HL-60/S4 treated with phorbol 12-myristate 13-acetate at 8.2 ng/mL for 4 days and 3 days (cell line): ENCODE measurements around the gene WT1.
"Not testable (repeated sequence)": the region's sequence is repeated elsewhere in the genome, so short reads cannot be mapped to it uniquely, and the experiment has no call there.

Source experiments
- in situ Hi-C: fragments of 300-500 bp; cut with MboI; formaldehyde crosslinking; loops from 2 replicates; pipeline ENCODE4 v1.15.0; 2022; ENCODE audit warnings: low sequenced_read_pairs

The WT1 gene

DNA sequence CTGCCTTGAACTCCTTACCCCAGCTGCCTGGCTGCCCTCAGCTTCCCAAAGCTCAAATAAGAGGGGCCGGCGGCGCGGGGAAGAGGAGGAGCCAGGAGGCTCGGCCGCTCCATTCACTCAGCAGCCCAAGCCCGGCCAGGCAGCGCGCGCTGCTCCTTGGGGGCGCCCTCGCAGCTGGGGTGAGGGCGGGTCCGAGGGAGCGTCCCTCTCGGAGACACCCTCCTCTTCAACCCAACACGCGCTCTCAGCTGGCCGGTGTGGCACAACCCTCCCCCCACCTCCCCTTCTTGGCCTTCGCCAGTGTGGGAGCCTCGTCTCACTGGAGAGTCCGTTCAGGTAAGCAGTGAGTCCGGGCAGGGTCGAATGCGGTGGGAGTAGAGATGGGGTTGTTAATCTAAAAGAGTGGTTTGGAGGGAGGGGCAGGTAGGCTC is at the start of gene WT1:
Gene WT1, minus strand, starts transcription at position 29 of the 431 bp plus-strand sequence.
- in situ Hi-C loops = no loop called here

DNA sequence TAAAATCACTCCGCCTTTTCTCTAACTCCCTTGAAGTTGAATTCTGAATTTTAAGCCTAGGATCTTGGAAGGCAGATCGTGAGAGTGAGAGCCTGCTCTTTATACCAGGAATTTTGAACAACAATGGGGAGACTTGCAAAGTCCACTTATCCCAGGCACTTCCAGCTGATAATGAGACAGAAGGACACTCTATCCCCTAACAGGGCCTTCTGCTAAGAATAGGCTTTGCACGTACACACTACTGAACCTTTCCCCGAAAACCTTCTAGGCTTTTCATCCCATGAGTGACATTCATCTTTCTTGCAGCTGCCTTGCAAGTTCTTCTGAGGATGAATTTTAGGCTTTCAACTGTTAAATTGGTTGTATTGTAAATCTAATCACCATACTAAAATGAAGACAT is 44.0 kb upstream of the WT1 start:
- in situ Hi-C loops = no loop called here

DNA sequence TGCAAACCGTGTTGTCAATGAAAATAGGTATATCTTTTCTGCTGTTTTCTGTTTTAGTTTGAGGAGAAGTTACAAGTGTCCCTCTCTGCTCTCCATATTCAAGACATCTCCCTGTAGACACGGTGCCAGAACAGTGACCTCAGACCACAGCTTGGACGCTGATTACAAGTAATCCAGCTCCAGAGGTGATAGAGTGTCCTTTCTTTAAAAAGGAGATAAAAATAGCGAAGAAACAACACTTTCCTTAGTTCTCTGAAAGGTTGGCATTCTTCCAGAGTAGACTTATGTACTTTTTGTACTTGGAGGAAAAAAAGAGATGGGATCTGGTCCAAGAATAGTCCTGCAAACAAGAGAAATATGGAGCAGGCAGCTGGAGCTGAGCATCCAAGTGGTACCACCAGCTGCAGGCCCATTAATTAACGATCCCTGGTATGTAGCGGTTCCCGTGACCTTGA is 43.0 kb upstream of the WT1 start:
- in situ Hi-C loops = no loop called here

DNA sequence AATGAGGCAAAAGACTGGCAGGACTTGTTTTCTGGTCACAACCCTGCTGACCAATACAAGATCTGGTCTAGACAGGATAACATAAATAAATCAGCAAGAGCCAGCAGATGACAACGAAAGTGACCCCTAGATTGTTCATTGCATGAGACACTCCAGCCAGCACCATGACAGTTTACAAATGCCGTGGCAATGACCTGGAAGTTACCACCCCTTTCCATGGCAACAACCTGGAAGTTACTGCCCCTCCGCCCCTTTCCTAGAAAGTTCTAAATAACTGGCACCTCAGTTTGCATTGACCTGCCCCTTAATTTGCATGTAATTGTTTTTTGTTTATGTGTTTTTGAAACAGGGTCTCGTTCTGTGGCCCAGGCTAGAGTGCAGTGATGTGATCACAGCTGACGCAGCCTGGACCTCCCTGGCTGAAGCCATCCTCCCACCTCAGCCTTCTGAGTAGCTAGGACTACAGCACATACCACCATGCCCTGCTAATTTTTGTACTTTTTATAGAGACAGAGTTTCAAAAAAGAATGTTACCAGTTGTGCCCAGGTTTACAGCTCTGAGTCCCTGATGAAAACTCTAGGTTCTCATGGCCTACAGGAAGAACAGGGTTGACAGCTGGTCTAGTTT is 38.1 kb upstream of the WT1 start:
- in situ Hi-C loops = no loop called here

DNA sequence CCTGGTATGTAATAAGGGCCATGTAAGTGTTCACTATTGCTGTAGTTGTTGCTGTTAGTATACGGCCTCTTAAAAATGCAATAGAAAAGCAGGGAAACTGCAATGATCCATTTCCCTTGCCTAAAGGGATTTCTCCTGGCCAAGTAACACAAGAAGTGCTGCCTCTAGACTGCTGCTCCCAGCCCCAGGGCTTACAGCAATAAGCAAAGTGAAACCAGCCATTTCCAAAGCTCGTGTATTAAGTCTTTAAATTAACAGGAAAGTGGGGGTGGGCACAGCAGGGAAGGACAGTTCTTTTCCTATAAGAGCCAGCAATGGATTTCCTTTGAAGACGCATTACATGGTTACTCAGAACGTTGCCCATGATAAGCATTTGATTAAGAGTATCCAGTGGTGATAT is 36.9 kb upstream of the WT1 start:
- in situ Hi-C loops = no loop called here

DNA sequence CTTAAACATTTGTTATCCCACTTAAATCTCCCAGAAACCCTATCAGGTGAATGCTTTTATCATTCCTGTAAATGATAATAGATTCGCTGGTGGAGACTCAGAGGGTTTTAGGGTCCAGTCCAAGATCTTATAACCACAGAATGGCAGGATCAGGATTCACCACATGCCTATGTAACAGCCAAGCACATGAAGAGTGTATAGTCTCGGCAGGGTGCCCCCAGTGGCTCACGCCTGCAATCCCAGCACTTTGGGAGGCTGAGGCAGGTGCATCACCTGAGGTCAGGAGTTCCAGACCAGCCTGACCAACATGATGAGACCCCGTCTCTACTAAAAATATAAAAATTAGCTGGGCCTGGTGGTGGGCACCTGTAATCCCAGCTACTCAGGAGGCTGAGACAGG is 36.2 kb upstream of the WT1 start:
- in situ Hi-C loops = not testable (repeated sequence)

DNA sequence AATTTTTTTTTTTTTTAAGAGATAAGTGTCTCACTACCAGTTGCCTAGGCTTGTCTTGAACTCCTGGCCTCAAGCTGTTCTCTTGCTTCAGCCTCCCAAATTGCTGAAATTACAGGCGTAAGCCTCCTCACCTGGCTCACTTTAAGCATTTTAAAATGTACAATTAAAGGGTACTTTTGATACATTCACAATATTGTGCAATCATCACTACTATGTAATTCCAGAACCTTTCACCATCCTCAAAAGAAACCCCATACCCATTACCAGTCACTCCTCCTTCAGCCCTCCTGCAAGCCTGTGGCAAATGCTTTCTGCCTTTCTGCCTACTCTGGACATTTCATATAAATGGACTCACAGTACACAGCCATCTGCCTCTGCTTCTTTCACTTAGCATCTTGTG is 34.5 kb upstream of the WT1 start:
- in situ Hi-C loops = no loop called here

DNA sequence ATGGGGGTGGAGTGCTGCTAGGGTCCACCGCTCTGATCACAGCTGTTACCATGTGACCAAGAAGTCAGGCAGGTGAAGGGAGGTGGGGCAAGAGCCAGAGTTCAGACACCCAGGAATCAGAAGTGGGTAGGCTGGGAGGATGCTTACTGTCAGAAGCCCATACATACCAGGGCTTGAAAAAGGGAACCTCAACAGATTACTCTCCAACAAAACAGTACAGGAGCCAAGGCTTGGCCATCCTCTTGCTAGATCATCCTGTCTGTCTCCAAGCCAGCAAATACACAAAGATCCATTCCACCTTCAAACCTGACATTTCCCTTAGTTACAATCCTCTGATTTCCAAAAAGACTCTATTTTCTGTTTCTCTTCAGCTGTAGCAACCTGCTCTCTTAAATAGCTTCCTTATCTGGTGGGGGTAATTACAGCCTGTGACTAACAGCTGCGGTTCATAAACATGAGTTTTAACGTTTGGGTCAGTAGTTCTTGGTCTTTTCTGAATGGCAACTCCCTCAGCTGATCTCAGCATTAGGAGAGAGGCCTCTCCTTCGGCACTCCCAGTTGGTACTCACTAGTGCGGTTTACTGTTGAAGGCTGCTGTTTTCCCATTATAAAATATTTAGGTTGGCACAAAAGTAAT is 31.1 kb upstream of the WT1 start:
- in situ Hi-C loops = no loop called here

DNA sequence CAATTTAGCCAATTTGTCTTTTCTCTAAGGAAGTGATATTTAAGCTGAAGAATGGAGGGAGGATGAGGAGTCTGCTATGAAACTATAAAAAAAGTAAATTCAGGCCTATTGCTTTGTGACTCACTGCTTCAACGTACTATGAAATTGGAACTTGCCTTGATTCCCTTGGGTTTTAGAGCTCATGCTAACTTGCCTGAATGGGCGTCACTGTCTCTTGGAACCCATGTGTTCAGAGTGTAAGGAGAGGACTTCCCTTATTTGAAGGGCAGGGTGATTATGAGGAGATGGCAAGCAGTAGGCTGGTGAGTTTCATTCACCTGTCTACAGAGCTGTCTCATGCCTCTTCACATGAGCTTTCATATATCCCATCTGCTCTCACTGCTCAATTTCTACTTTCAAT is 28.7 kb upstream of the WT1 start:
- in situ Hi-C loops = no loop called here

DNA sequence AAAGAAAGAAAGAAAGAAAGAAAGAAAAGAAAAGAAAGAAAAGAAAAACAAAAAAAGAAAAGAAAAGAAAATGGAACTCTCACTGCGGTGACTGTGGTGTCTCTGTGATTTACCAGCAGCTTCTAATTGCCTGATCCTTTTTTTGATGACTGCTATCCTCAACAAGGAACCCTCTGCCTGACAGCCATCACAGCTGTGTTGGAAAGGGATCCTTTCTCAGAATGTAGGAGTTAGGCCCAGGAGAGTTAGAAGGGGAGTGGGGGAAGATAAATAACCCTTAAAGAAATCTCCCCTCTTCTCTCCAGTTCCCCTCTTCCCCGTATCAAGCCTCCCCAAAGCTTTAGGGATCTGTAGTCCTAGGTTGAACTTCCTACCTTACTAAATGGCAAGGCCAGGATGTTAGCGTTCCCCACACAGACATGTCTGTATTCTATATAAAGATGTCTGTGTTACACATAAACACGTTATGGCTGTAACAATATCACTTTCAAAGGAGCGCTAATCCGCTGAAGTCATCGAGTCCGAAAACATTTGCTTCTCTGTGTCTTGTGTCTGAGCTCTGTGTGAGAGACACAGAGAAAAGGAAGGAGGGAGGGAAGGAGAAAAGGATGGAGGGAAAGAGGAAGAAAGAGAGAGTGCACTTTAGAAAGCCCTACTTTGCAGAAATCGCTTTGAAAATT is 26.8 kb upstream of the WT1 start:
- in situ Hi-C loops = no loop called here

DNA sequence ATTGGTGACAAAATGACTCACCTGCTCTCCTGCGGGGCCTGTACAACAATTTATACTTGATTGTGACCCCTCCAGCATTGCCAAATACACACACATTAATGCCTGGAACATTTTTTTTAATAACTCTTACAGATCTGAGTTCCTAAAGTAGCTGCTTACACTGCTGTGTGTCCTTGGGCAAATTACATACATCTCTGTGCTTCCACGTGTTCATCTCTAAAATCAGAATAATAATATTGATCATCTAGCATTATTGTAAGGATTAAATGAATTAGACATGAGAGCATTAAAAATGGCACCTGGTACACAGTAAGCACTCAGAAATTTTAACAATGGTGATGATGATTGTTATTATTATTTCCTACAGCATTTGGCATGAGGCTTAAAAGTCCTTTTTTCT is 21.5 kb upstream of the WT1 start:
- in situ Hi-C loops = no loop called here

DNA sequence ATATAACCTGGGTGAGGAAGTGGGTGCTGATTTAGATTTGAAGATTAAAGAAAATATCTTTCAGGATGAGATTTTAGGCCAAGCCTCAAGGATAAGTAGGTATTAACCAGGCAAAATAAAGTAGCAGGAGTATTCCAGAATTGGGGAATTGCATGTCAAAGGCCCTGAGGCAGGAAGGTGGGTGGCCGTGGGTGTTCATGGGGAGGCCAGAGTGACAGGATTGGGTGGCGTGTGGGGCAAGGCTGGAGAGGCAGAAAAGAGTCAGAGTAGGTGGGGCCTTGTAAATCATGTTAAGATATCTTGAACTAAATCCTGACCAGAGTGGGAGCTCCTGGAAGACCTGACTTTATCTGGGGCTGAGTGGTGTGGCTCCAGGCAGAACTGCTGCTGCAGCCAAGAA is 19.7 kb upstream of the WT1 start:
- in situ Hi-C loops = no loop called here

DNA sequence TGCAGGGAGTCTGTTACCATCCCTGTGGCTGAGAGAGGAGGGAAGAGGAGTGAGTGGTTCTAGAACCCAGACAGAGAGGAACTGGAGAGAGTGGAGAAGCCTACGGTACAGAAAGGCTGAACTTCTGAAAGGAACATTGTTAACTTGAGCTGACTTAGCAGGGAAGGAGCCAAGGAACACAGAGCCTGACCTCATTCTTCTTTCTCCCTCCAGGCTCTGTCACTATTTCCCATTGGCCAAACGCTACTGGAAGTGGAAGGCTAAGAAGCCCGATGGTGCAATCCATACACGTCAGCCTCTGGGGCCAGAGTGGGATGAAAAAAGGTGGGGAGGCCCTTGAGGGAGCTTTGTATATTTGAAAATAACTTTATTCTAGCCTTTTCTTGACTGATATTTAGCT is 16.5 kb upstream of the WT1 start:
- in situ Hi-C loops = no loop called here

DNA sequence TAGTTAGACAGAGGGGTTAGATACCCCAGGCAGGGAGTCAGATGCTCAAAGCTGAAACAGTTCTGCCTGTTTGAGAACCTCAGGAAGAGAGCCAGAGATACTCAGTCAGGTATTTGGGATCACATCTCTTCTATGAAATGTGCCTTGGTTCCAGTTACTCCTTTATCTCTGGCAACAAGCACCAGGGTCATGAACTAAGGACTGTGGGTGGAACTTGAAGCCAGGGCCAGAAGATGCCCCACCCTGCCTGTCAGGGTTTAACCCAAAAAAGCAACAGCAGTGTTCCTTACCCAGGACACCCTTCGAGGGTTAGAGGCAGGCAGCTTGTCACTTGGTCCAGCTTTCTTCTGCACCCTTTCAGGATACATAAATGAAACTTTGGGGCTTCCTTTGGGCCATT is 15.0 kb upstream of the WT1 start:
- in situ Hi-C loops = no loop called here

DNA sequence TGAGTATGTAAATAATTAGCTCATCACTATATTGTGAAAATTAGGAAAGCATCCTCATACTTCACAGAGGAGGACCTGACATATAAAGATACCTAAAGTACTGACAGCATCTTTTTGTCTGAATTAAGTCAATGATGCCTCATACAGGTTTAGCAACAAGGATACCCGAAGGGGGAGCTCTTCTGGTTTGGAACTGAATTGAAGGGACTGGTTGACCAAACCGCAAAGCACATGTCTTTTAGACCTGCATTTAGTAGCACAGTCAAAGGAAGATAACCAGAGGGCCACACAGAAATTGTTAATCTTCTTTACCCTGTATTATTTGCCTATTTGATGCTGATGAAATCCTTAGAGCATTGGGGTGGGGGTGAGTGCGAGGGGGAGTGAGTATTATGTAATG is 12.9 kb upstream of the WT1 start:
- in situ Hi-C loops = no loop called here

DNA sequence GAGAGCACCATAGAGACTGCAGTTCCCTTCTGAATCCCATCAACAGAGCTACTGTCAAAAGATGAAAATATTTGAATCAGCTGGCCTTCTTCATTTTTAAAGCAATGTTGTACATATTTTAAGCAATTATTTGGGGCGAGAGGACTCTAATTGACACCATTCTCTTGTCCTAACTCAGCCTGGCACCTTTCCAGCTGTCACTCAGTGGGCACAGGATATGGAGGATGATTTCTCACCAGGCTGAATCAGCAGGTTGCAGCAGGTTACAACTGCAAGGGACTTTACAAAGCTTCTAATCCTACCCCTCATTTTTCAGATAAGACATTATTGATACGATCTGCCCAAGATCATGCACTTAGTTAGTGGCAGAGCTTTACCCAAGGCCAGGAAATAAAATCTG is 11.9 kb upstream of the WT1 start:
- in situ Hi-C loops = no loop called here

DNA sequence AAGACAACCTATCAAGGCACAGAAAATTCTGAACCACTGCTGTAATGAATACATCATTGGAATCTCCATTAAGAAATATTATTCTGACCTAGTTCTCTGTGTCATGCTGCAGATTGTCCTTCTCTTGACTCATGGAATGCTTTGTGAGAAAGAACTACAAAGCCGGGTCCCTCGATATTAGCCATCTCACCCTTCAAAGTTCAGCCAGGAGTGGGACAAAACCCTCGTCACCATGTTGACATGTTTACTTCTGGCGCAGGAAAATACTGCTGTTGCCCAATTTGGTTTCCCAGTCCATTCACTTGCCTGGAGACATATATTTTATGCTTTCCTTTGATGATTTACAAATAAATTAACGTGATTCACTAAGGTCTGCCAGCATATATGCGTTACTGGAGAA is 10.9 kb upstream of the WT1 start:
- in situ Hi-C loops = no loop called here

DNA sequence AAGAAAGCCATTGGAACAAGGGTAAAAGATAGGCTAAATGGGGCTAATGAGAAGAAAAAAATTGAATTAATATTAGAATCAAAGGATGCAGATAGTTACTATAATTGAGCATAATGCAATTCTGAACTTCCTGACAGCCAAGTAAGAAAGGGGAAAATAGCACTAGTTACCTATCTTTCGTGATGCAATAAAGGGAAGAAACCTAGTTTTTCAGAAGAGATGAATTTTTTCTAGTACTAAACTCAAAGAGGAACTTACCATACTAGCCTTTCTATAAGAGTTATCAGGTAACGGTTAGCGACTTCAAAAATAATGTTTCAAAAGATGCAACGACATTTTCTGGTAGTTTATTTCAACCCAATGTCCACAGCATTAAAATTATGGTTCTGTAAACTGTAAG is 8.8 kb upstream of the WT1 start:
- in situ Hi-C loops = no loop called here

DNA sequence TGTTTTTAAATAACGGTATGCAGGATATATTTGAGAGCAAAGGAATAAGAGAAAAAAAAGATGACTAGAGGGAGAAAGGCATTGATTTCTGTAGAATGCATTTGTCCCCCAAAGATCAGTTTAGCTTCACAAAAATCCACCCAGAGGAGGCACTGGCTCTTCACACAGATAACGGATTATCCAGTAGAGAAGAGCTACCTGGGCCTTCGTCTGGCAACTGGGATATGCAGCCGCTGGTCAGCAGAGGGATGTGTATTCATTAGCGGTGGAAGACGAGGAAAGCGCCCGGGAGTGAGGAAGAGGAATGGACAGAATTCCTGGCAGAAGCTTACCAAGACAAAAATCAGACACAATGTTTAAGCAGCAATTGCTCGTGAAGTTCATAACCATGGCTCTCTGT is 5.6 kb upstream of the WT1 start:
- in situ Hi-C loops = no loop called here

DNA sequence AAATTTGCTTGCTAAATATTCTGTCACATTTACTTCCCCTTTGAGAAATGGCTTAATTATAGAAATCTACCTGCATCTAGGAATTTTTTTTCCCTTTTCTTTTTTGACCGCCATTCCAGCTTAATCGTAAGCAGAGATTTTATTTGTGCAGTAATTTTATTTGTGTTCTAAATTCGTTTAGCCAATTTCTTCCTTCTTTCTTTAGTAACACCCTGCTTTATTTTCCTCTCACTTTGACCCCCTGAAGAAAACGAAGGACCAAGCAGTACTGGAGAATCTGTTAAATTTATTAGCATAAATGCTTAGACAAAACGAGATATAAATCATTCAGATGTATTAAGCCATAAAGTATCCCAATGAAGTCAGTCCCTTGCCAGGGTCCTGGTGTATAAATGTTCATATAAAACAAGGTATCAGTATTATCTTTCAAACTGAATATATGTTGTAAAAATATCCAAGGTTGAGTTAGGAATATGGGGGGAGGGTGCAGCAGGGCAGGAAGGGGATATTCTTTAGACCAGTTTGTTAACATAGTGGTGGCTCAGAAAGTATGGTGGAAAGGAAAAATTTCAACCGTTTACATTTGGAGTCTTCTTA is 5.1 kb upstream of the WT1 start:
- in situ Hi-C loops = no loop called here

DNA sequence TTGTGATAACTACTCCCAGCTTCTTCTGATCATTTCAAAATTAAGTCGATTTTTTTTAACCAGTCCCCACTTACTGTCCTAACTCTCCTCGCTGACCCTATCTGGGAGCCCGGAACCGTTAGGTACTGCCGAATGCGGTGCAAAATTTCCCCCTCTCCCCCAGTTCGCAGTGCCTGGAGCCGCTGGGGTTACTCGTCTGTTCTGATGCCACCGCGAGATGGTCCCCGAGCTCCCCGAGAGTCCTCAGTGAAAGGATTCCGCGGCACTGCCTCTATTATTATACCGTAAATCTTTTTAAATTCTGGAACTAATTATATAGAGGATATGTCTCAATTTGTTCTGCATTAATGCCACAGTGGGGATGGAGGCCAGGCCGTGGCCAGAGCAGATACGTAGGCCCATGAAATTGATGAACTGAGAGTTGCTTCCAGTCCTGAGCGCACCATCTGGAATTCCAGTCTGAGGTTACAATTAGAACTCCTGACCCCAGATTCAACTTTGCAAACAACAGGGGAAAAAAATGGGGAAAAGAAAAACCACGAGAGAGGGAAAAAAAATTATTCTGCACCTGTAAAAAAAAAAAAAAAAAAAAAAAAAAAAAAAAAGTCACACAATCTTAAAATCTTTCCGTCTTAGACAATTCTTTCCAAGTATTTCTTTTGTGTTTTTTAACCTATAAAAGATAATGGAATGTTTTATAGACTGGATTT is 4.3 kb upstream of the WT1 start:
- in situ Hi-C loops = no loop called here
